Body of pancreas (tissue), 4 donors: ENCODE results near the gene PRRT2.

Experiments
- CTCF ChIP-seq, 7 experiments: fragments of 450-650 bp in 4 of 7; fragments of 200-600 bp in 3 of 7; sonication (generic) in 3 of 7; IDR thresholded peaks; one replicate each; pipeline ENCODE4 v1.5.1; 2016 to 2019; ENCODE audit warnings: antibody characterized with exemption in 7 of 7
- POLR2A ChIP-seq, 3 donors: fragments of 450-650 bp; IDR thresholded peaks; one replicate each; pipeline ENCODE4 v1.6.1; 2016; ENCODE audit warnings: antibody characterized with exemption in 3 of 3, mild to moderate bottlenecking in 2 of 3

- no peak for TF ChIP-seq CTCF (IDR thresholded peaks at IDR 0.05)
- TF ChIP-seq POLR2A (IDR thresholded peaks at IDR 0.05) = no peak
Measured at GRCh38 chr16:29779474-29779873, 32.5 kb upstream of the PRRT2 start.
